Body of pancreas (tissue), 4 donors: Measurements from ENCODE around the gene DDIT3. TPM values are rescaled to one million over a fixed set of nuclear protein-coding genes. Genes with fewer than 3 reads are reported as not detected.

ENCODE experiments used
- ATAC-seq: fragments of 150-250 bp; one replicate; pipeline ENCODE4 v1.9.1; 2016
- DNase-seq, 4 donors: peaks; one replicate each; pipeline ENCODE4 v3.0.0-alpha.2; 2019
- H3K27ac ChIP-seq, 4 donors: fragments of 200-600 bp; sonication (generic); 1 replicate in 3 of 4; 2 replicates in 1 of 4; pipeline versions ENCODE4 v1.5.1 to v1.6.1; 2016 to 2019; ENCODE audit warnings: mild to moderate bottlenecking in 1 of 4, mixed read lengths in 1 of 4, moderate library complexity in 1 of 4
- H3K27me3 ChIP-seq, 2 donors: fragments of 200-600 bp; sonication (generic); one replicate each; pipeline ENCODE4 v1.6.0; 2016; ENCODE audit warnings: mild to moderate bottlenecking in 1 of 2
- H3K36me3 ChIP-seq, 2 donors: fragments of 200-600 bp; sonication (generic); replicated peaks in 1 of 2; 2 replicates each; pipeline ENCODE4 v1.5.1; 2016; ENCODE audit warnings: low read depth in 2 of 2; ENCODE audit not compliant: insufficient read depth in 1 of 2
- H3K4me1 ChIP-seq: fragments of 200-600 bp; sonication (generic); one replicate; pipeline ENCODE4 v1.6.0; 2016
- H3K4me3 ChIP-seq, 2 donors: fragments of 200-600 bp; sonication (generic); 1 replicate in 1 of 2; 2 replicates in 1 of 2; pipeline ENCODE4 v1.5.1; 2016 to 2019
- H3K9me3 ChIP-seq, 3 donors: fragments of 200-600 bp; sonication (generic); 1 replicate in 2 of 3; 2 replicates in 1 of 3; pipeline ENCODE4 v1.5.1; 2016
- POLR2A ChIP-seq, 3 donors: fragments of 450-650 bp; IDR thresholded peaks; one replicate each; pipeline ENCODE4 v1.6.1; 2016; ENCODE audit warnings: antibody characterized with exemption in 3 of 3, mild to moderate bottlenecking in 2 of 3
- WGBS, 2 donors: methylation state at CpG; one replicate each; pipeline ENCODE4 v1.1.5; 2017; 5-methylcytosine and 5-hydroxymethylcytosine counted together
- intact Hi-C: fragments of 100-400 bp; cut with DNase I; formaldehyde crosslinking; loops from one replicate; pipeline ENCODE4 v1.15.1; 2023
- total RNA-seq, 2 donors: library from RNA; depleted of rRNA; stranded (reverse); fragments of >200 nt; gene quantifications; one replicate each; pipeline ENCODE4 v1.1.0, GENCODE V29; 2016
- TF ChIP-seq, protein P1 (sequence below), 7 experiments: fragments of 450-650 bp in 4 of 7; fragments of 200-600 bp in 3 of 7; sonication (generic) in 3 of 7; IDR thresholded peaks; one replicate each; pipeline ENCODE4 v1.5.1; 2016 to 2019; ENCODE audit warnings: antibody characterized with exemption in 7 of 7

The DDIT3 gene
- total RNA-seq, 2 donors from 2014 or later: 7.3 to 12.7 TPM

DNA sequence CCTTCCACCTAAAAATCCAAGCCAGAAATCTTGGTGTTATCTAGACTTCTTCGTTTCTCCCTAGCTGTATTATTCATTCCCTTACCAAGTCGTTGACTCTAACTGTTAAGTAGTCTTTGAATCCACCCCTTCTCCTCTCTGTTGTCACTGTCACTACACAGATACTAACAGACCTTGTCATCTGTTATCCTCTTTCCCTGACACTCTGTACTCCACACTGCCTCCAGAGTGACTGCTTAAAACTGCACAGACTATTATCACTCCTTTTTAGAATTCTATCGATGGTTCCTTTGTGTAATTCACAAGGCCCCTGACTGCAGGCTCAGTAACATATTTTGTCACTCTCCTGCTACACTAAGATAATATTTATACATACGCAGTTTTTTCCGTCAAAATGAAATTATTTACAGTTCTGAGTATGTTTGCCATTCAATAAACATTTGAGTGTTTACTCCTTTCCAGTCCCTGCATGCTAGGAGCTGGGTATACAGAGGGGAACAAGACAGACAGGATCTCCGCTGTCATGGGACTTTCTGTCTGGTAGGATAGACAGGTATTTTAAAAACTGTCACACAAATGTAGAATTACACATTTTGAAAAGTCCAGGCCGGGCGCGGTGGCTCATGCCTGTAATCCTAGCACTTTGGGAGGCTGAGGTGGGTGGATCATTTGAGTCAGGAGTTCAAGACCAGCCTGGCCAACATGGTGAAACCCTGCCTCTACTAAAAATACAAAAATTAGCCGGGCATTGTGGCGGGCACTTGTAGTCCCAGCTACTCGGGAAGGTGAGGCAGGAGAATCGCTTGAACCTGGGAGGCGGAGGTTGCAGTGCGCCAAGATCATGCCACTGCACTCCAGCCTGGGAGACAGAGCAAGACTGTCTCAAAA, 28.7 kb downstream of the DDIT3 start:
- TF ChIP-seq, protein P1, sequence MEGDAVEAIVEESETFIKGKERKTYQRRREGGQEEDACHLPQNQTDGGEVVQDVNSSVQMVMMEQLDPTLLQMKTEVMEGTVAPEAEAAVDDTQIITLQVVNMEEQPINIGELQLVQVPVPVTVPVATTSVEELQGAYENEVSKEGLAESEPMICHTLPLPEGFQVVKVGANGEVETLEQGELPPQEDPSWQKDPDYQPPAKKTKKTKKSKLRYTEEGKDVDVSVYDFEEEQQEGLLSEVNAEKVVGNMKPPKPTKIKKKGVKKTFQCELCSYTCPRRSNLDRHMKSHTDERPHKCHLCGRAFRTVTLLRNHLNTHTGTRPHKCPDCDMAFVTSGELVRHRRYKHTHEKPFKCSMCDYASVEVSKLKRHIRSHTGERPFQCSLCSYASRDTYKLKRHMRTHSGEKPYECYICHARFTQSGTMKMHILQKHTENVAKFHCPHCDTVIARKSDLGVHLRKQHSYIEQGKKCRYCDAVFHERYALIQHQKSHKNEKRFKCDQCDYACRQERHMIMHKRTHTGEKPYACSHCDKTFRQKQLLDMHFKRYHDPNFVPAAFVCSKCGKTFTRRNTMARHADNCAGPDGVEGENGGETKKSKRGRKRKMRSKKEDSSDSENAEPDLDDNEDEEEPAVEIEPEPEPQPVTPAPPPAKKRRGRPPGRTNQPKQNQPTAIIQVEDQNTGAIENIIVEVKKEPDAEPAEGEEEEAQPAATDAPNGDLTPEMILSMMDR (IDR thresholded peaks at IDR 0.05): no peak
- TF ChIP-seq POLR2A (IDR thresholded peaks at IDR 0.05): no peak
- H3K9me3 ChIP-seq: no peaks in the 10 kb centered on the region
- 81 to 83% methylated on average over 15 of the region's 15 CpGs for WGBS, 2 donors
- intact Hi-C loops: no loop called here
- no peak overlapping the region for H3K4me3 ChIP-seq
- H3K27ac ChIP-seq: no peak overlapping the region
- no peak for DNase-seq
- peaks cover 9 to 18% of the 10 kb centered on the region in 2 donors for H3K36me3 ChIP-seq
- H3K27me3 ChIP-seq: no peaks in the 10 kb centered on the region
- ATAC-seq: no peak
- H3K4me1 ChIP-seq: peaks cover 15% of the 10 kb centered on the region

DNA sequence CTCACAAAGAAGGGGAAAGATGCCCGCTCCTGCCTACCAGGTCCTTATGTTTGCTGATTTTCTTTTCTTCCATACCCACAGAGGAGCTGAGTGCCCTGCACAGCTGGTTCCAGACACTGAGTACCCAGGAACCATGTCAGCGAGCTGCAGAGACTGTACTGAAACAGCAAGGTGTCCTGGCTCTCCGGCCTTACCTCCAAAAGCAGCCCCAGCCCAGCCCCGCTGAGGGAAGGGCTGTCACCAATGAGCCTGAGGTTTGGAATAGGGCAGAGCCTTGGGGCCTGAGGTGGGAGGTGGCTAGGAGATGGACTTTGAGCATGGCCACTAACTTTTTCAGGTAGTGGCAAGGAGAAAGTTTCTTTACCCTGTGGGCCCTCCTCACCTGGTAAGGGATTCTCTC, 30.2 kb downstream of the DDIT3 start:
- ATAC-seq (no peak), DNase-seq (no peak)
- TF ChIP-seq POLR2A (IDR thresholded peaks at IDR 0.05): no peak
- TF ChIP-seq, protein P1 (IDR thresholded peaks at IDR 0.05): no peak
- intact Hi-C loops: no loop called here
- Histone ChIP-seq H3K4me3 (no peak overlapping the region), H3K9me3 (no peaks in the 10 kb centered on the region), H3K36me3 (peaks cover 9 to 18% of the 10 kb centered on the region in 2 donors), H3K27ac (no peak overlapping the region), H3K27me3 (no peaks in the 10 kb centered on the region), H3K4me1 (peaks cover 15% of the 10 kb centered on the region)
- 90 to 97% methylated on average over 1 to 4 of the region's 4 CpGs for WGBS, 2 donors

DNA sequence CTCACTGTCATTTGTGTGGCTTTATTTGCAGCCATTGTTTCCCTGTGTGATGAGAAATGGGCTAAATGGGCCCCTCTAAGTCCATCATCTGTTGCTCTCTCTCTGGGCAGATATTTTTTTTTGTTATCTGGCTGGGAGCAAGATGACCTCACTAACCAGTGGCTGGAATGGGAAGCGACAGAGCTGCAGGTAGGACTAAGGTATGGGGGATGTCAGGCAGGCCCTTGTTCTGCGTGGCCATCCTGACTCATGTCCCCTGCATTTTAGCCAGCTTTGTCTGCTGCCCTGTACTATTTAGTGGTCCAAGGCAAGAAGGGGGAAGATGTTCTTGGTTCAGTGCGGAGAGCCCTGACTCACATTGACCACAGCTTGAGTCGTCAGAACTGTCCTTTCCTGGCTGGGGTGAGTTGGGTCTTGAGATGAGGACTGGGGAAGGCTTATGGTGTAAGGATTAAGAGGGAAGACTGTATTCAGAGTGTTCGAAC, 31.1 kb downstream of the DDIT3 start:
- intact Hi-C loops: no loop called here
- H3K4me1 ChIP-seq: peaks cover 15% of the 10 kb centered on the region
- H3K36me3 ChIP-seq: peaks cover 9 to 18% of the 10 kb centered on the region in 2 donors
- H3K9me3 ChIP-seq: no peaks in the 10 kb centered on the region
- no peak for ATAC-seq
- no peak for DNase-seq
- H3K27me3 ChIP-seq: no peaks in the 10 kb centered on the region
- WGBS, 2 donors: 54 to 55% methylated on average over 5 of the region's 5 CpGs
- H3K27ac ChIP-seq: peak overlapping the region in 3 of 4 donors; percentile 65 to 82 (median 72)
- TF ChIP-seq POLR2A (IDR thresholded peaks at IDR 0.05): no peak
- H3K4me3 ChIP-seq: peak overlapping the region; percentile 96 to 98

DNA sequence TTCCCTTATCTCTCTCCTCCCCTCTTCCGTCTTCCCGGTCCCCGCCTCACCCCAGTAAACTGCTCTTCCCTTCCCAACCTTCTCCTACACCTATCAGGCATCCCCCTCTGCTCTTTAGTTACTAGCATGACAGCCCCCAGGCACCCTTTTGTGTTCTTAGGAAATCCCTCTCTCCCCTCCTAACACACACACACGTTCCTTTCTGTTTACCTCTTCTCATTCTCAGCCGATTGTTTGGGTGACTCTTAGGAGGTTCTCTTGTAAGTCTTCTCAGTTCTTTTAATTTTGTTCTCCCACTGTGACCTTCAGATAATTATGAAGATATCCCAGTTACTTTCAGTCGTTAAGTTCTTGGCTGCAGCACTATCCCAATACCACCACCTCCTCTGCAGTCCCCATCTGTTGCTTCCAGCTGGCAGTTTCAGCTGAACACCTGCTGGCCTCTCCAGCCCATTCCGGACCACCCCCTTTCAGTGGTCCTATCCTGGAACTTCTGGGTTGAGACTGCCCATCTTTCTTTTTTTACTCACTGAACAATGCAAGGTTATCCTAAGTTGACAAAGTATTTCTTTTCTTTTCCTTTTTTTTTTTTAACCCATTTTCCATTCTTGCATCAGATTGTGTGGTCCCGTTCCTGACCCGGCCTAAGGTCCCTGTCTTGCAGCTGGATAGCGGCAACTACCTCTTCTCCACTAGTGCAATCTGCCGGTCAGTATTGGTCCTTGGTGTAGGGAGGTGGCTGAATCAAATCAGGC, 31.7 kb downstream of the DDIT3 start:
- intact Hi-C loops: no loop called here
- peak overlapping the region; percentile 65 to 82 (median 72) for H3K27ac ChIP-seq

More for the DNA sequence above, 31.7 kb downstream of the DDIT3 start:
- H3K27me3 ChIP-seq: no peaks in the 10 kb centered on the region
- TF ChIP-seq, protein P1 (IDR thresholded peaks at IDR 0.05): no peak
- TF ChIP-seq POLR2A (IDR thresholded peaks at IDR 0.05): no peak
- H3K4me3 ChIP-seq: peak overlapping the region; percentile 96 to 98
- 9% methylated on average over 11 of the region's 11 CpGs for WGBS, 2 donors
- peaks cover 9 to 18% of the 10 kb centered on the region in 2 donors for H3K36me3 ChIP-seq
- ATAC-seq (no peak), DNase-seq (no peak)
- peaks cover 15% of the 10 kb centered on the region for H3K4me1 ChIP-seq
- no peaks in the 10 kb centered on the region for H3K9me3 ChIP-seq
